Liver (tissue), 3 donors: ENCODE measurements around the gene HSDL2.

ENCODE experiments used
- CTCF ChIP-seq: fragments of 150-350 bp; IDR thresholded peaks from 2 replicates; pipeline ENCODE4 v1.5.1; 2017; ENCODE audit warnings: improper control_type of control experiment, low read depth, low read length; ENCODE audit not compliant: missing input control
- EGR1 ChIP-seq, 2 donors: IDR thresholded peaks; 2 replicates each; pipeline ENCODE4 v1.6.1; 2016 to 2018; ENCODE audit warnings: antibody characterized with exemption in 2 of 2, low read depth in 2 of 2
- FOXA1 ChIP-seq: IDR thresholded peaks from 2 replicates; pipeline ENCODE4 v1.6.1; 2016; ENCODE audit warnings: antibody characterized with exemption
- GABPA ChIP-seq, 2 donors: IDR thresholded peaks in 1 of 2; conservative IDR thresholded peaks in 1 of 2; 2 replicates each; pipeline ENCODE4 v1.6.1; 2016; ENCODE audit warnings: antibody characterized with exemption in 2 of 2, mild to moderate bottlenecking in 1 of 2, moderate library complexity in 1 of 2
- JUND ChIP-seq, 2 donors: IDR thresholded peaks; 2 replicates each; pipeline ENCODE4 v1.6.1; 2016; ENCODE audit warnings: antibody characterized with exemption in 2 of 2
- RAD21 ChIP-seq, 2 donors: IDR thresholded peaks; 2 replicates each; pipeline ENCODE4 v1.6.1; 2016; ENCODE audit warnings: antibody characterized with exemption in 2 of 2, mild to moderate bottlenecking in 2 of 2
- REST ChIP-seq: IDR thresholded peaks from 2 replicates; pipeline ENCODE4 v1.6.1; 2016; ENCODE audit warnings: antibody characterized with exemption, mild to moderate bottlenecking
- RXRA ChIP-seq, 2 donors: IDR thresholded peaks; 2 replicates each; pipeline ENCODE4 v1.6.1; 2017 to 2018; ENCODE audit warnings: antibody characterized with exemption in 2 of 2, mild to moderate bottlenecking in 1 of 2
- SP1 ChIP-seq: IDR thresholded peaks from 2 replicates; pipeline ENCODE4 v1.6.1; 2018; ENCODE audit warnings: antibody characterized with exemption, mild to moderate bottlenecking
- TAF1 ChIP-seq: conservative IDR thresholded peaks from 2 replicates; pipeline ENCODE4 v1.6.1; 2016; ENCODE audit warnings: antibody characterized with exemption, mild to moderate bottlenecking
- YY1 ChIP-seq: IDR thresholded peaks from 2 replicates; pipeline ENCODE4 v1.6.1; 2016; ENCODE audit warnings: antibody characterized with exemption, mild to moderate bottlenecking
- ZBTB33 ChIP-seq: IDR thresholded peaks from 2 replicates; pipeline ENCODE4 v1.6.1; 2016; ENCODE audit warnings: antibody characterized with exemption
- TF ChIP-seq, protein P1 (sequence below): IDR thresholded peaks from 2 replicates; pipeline ENCODE4 v1.6.1; 2016; ENCODE audit warnings: antibody characterized with exemption
- TF ChIP-seq, protein P2 (sequence below): IDR thresholded peaks from 2 replicates; pipeline ENCODE4 v1.6.1; 2016; ENCODE audit warnings: antibody characterized with exemption
- donor health status: healthy.
- donor health status: healthy.

GRCh38 chr9:112375361-112375760 is 4.5 kb upstream of the HSDL2 start:
- TF ChIP-seq, protein P1, sequence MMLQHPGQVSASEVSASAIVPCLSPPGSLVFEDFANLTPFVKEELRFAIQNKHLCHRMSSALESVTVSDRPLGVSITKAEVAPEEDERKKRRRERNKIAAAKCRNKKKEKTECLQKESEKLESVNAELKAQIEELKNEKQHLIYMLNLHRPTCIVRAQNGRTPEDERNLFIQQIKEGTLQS = no peak
- TF ChIP-seq GABPA (IDR thresholded peaks at IDR 0.05 in 1 of 2, conservative IDR thresholded peaks at IDR 0.05 in 1 of 2) = no peak
- no peak for TF ChIP-seq CTCF
- TF ChIP-seq RAD21 (IDR thresholded peaks at IDR 0.05) = no peak
- TF ChIP-seq JUND (IDR thresholded peaks at IDR 0.05) = no peak
- TF ChIP-seq REST = no peak
- no peak for TF ChIP-seq SP1
- no peak for TF ChIP-seq ZBTB33
- TF ChIP-seq, protein P2, sequence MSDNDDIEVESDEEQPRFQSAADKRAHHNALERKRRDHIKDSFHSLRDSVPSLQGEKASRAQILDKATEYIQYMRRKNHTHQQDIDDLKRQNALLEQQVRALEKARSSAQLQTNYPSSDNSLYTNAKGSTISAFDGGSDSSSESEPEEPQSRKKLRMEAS = no peak
- TF ChIP-seq YY1 = no peak
- no peak for TF ChIP-seq RXRA (IDR thresholded peaks at IDR 0.05)
- TF ChIP-seq EGR1 (IDR thresholded peaks at IDR 0.05; ENCODE audit: low read depth in 2 of 2) = no peak
- no peak for TF ChIP-seq FOXA1
- TF ChIP-seq TAF1 = no peak
